ENCODE data around the gene TMEM88.

- TF ChIP-seq CTCF (IDR thresholded peaks at IDR 0.05; ENCODE audit: poor library complexity) (no peak), EZH2phosphoT487 (IDR thresholded peaks at IDR 0.05; ENCODE audit: low read depth, severe bottlenecking, unreplicated experiment) (no peak), EZH2 (IDR thresholded peaks at IDR 0.05; ENCODE audit: borderline replicate concordance) (no peak)
Measured at GRCh38 chr17:7830616-7831015, 24.2 kb upstream of the TMEM88 start.

Measured in hepatocyte (in vitro differentiated cells).